Spinal cord (tissue), 10 donors: Measurements from ENCODE around the gene TRAM2. TPM values are rescaled to one million over a fixed set of nuclear protein-coding genes. Genes with fewer than 3 reads are reported as not detected.

ENCODE experiments used
- DNase-seq, 6 donors: peaks; one replicate each; pipeline versions ENCODE4 v3.0.0 to v3.0.0-alpha.2; 2013 to 2015; ENCODE audit warnings: low spot score in 6 of 6, low read depth in 4 of 6
- H3K27ac ChIP-seq: one replicate; pipeline ENCODE4 v1.5.1; 2013; ENCODE audit warnings: low read depth, low read length, control low read depth
- H3K27me3 ChIP-seq: one replicate; pipeline ENCODE4 v1.6.1; 2013; ENCODE audit warnings: low read length; ENCODE audit not compliant: control insufficient read depth, insufficient read depth
- H3K36me3 ChIP-seq: one replicate; pipeline ENCODE4 v1.6.1; 2013; ENCODE audit warnings: low read length; ENCODE audit not compliant: control insufficient read depth, insufficient read depth
- H3K4me1 ChIP-seq: one replicate; pipeline ENCODE4 v1.6.1; 2013; ENCODE audit warnings: low read length; ENCODE audit not compliant: control insufficient read depth, insufficient read depth
- H3K4me3 ChIP-seq: one replicate; pipeline ENCODE4 v1.5.1; 2013; ENCODE audit warnings: low read depth, low read length, control low read depth
- H3K9me3 ChIP-seq: one replicate; pipeline ENCODE4 v1.6.1; 2013; ENCODE audit warnings: low read length; ENCODE audit not compliant: control insufficient read depth, insufficient read depth
- WGBS: methylation state at CpG from one replicate; pipeline ENCODE4 v1.1.5; 2013; ENCODE audit warnings: missing lambda C conversion rate; ENCODE audit not compliant: insufficient coverage; 5-methylcytosine and 5-hydroxymethylcytosine counted together
- polyA plus RNA-seq, 2 donors: library from polyadenylated mRNA; unstranded; fragments of 120-200 nt; gene quantifications; one replicate each; pipeline ENCODE4 v1.2.1, GENCODE V29; 2013; ENCODE audit not compliant: insufficient read length in 2 of 2
- total RNA-seq, 2 donors: library from RNA; depleted of rRNA in 1 of 2; stranded (reverse); fragments of 120-200 nt in 1 of 2; fragments of >200 nt in 1 of 2; gene quantifications; one replicate each; pipeline versions ENCODE4 v1.2.3 to v1.2.4, GENCODE V29; 2013 to 2014
- donor health status: healthy.

TRAM2 gene
- total and polyA plus RNA-seq, 4 donors: 8.6 to 25.4 (median 10.1) TPM

DNA sequence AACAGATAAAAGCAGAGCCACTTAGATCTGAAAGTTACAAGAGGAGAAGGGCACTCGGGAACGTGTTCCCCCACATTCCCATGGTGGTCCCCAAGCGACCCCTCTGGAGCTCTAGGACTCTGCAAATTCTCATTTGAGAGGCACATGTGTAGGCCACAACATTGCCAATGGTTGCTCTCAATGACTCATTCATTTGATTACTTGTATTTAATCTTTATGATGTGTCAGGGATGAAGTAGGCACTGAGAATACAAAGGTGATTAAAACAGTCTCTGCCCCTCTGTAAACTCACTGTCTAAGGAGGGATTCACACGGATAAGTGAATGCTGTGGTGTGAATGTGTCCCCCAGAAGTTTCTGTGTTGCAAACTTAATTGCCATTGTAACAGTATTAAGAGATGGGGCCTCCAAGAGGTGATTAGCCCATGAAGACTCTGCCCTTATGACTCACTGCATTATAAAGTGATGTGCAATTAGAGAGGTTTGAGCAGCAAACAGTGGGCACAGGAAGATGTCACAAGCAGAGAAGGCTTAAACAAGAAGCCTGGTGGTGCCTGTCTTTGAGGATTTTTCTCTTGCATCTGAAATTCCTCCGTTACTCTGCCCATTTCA, 34.0 kb upstream of the TRAM2 start:
- WGBS: 82% methylated on average over 2 of the region's 5 CpGs
- H3K27me3 ChIP-seq: no peaks in the 10 kb centered on the region
- no peak for DNase-seq
- no peaks in the 10 kb centered on the region for H3K4me1 ChIP-seq
- no peak overlapping the region for H3K27ac ChIP-seq
- no peaks in the 10 kb centered on the region for H3K36me3 ChIP-seq
- H3K9me3 ChIP-seq: no peaks in the 10 kb centered on the region
- H3K4me3 ChIP-seq: no peak overlapping the region

DNA sequence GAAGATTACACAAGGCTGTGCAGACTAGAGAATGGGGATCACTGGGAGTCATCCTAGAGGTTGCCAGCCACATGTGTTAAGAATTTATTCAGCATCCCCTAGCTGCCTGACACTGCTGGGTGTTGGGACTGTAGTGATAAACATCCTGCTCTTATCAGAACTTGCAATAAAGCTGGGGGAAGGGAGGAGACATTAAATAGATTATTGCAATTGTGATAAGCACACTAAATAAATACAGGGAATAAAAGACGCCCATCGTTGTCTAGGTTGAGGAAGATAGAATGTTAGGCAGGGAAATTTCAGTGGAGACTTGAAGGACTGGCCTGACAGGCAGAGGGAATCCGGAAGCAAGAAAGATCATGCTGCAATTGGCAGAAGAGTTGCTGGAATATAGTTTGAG, 33.2 kb upstream of the TRAM2 start:
- H3K36me3 ChIP-seq: no peaks in the 10 kb centered on the region
- H3K4me1 ChIP-seq: no peaks in the 10 kb centered on the region
- H3K4me3 ChIP-seq: no peak overlapping the region
- H3K9me3 ChIP-seq: no peaks in the 10 kb centered on the region
- no peaks in the 10 kb centered on the region for H3K27me3 ChIP-seq
- 90% methylated on average over 3 of the region's 3 CpGs for WGBS
- H3K27ac ChIP-seq: no peak overlapping the region
- no peak for DNase-seq

DNA sequence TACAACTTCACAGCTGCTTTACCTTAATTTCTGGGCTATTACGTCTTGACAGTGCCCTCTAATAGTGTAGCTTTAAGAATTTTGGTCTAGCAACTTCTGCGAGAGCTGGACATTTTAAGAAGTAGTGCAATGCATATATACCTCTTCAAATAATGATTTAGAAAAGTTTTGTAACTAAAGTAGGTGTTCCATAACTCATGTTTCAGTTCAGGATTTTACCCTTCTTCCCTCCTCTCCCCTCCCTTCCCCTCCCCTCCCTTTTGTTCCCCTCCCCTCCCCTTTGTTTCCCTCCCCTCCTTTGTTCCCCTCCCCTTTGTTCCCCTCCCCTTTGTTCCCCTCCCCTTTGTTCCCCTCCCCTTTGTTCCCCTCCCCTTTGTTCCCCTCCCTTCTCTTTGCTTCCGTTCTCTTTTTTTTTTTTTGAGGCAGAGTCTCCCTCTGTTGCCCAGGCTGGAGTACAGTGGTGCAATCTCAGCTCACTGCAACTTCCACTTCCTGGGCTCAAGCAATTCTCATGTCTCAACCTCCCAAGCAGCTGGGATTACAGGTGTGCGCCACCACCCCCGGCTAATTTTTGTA, 28.8 kb upstream of the TRAM2 start:
- Histone ChIP-seq H3K36me3 (no peaks in the 10 kb centered on the region), H3K27ac (no peak overlapping the region), H3K4me1 (no peaks in the 10 kb centered on the region), H3K9me3 (no peaks in the 10 kb centered on the region), H3K4me3 (no peak overlapping the region), H3K27me3 (no peaks in the 10 kb centered on the region)
- DNase-seq: no peak
- 90% methylated on average over 3 of the region's 5 CpGs for WGBS

DNA sequence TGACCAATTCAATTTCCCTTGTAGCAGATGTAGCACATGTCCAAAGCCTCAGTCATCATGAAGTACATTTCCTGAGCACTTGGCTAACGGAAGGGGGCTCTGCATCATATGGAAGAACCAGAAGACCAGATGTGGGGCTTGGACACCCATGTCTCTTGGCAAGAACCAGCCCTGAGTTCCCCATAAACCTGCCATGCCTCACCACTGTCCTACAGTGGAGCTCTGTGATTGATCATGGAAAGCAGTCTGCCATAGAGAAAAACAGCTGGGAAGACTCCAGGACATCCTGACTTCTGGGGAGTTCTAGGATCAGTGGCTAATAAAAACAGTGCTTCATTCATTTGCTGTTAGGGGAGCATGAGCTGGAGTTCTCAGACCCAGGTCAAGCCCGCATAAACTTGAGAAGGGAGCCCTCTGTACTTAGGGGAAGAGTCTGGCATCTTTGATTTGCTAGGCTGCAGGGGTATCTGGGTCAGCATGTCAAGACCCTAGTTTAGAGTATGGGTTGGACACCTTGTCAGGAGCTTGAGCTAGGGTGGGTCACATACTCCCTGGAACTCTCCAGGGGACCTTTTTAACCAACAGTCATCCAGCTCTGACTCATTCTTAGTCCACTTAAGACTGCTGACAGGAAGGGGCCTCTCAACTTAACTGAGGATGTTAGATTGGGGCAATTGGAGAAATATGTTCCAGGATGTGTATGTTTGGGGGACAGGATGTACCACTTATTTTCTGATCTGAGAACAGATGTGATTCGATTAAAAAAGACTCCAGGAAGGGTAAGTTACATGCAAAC, 26.3 kb upstream of the TRAM2 start:
- WGBS: 89% methylated on average over 2 of the region's 3 CpGs
- H3K4me1 ChIP-seq: peaks cover 2% of the 10 kb centered on the region

DNA sequence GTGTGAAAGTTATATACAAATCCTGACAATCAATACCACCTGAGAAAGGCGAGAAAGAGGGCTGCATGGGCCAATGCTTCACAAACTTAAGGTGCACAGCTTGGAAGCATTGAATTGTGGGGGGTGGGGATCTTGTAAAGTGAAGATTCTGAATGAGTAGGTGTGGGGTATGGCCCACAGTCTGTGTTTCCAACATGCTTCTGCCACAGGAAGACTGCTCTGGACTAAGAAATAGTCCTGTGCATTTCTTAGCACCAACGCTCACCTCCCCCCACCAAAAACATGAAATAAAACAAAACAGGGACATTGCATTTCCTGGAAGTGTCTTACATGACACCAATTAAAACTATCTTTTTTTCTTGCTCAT, 21.9 kb upstream of the TRAM2 start:
- 100% methylated on average over 1 of the region's 2 CpGs for WGBS
- Histone ChIP-seq H3K27ac (no peak overlapping the region), H3K36me3 (no peaks in the 10 kb centered on the region), H3K4me3 (no peak overlapping the region), H3K9me3 (no peaks in the 10 kb centered on the region), H3K4me1 (peaks cover 16% of the 10 kb centered on the region), H3K27me3 (peaks cover 2% of the 10 kb centered on the region)
- no peak for DNase-seq

More for the DNA sequence above, 26.3 kb upstream of the TRAM2 start:
- H3K9me3 ChIP-seq: no peaks in the 10 kb centered on the region
- H3K27ac ChIP-seq: no peak overlapping the region
- no peak overlapping the region for H3K4me3 ChIP-seq
- H3K27me3 ChIP-seq: no peaks in the 10 kb centered on the region
- H3K36me3 ChIP-seq: no peaks in the 10 kb centered on the region
- DNase-seq: no peak

DNA sequence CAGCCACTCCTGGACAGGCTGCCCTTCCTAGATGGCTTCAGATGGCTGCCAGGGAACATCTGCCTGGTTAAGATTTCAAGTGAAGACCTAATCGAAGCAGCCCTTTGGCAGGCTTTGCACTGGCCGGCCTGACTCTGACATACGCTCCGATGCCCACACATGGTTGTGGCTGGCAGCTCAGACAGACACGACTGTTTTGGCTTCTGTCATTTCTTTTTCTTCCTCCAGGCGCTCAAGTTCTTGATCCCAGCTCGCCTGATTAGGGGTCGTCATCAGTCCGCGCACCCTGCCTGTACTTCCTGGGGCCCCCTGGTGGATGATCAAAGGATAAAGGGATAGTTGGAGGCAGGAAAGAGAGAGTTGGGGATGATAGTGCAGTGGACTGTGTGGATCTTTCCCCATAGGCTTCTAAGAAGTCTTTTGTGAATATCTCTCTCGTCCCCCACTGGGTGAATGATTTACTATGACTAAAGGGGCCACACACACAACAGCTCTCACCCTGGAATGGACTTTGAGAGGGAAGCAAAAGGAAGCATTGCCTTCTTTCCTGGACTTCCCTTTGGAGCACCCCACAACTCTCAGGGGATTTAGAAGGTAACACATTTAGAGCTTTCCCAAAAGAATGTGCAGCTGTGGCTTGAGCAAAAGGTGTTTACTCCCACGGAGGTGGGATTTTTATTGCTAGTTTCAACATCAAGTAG, 21.4 kb upstream of the TRAM2 start:
- Histone ChIP-seq H3K36me3 (no peaks in the 10 kb centered on the region), H3K4me3 (peak overlapping the region; percentile 21), H3K9me3 (no peaks in the 10 kb centered on the region), H3K4me1 (peaks cover 16% of the 10 kb centered on the region), H3K27ac (peak overlapping the region; percentile 52), H3K27me3 (peaks cover 2% of the 10 kb centered on the region)
- peak in 3 of 6 donors; percentile 45 to 89 (median 82) for DNase-seq
- 11% methylated on average over 6 of the region's 12 CpGs for WGBS

DNA sequence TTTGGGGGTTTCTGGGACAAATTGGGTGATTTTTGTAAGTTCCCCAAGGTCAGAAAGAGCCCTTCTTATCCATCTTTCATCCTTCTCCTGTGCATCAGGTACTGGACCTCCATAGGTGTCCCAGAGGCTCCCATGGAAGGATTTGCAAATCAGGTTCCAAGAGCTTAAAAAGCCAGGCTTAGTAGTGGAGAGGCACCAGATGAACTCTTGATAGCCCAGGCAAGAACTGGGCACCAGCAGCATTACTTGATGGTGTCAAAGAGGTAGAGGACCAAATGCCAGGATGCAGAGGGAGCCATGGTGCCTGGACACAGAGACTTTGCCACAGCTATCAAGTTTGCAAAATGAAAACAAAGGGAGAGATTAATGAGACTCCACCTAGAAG, 20.9 kb upstream of the TRAM2 start:
- Histone ChIP-seq H3K27ac (peak overlapping the region; percentile 52), H3K27me3 (peaks cover 2% of the 10 kb centered on the region), H3K4me3 (peak overlapping the region; percentile 21), H3K36me3 (no peaks in the 10 kb centered on the region), H3K4me1 (peaks cover 16% of the 10 kb centered on the region), H3K9me3 (no peaks in the 10 kb centered on the region)
- DNase-seq: no peak

DNA sequence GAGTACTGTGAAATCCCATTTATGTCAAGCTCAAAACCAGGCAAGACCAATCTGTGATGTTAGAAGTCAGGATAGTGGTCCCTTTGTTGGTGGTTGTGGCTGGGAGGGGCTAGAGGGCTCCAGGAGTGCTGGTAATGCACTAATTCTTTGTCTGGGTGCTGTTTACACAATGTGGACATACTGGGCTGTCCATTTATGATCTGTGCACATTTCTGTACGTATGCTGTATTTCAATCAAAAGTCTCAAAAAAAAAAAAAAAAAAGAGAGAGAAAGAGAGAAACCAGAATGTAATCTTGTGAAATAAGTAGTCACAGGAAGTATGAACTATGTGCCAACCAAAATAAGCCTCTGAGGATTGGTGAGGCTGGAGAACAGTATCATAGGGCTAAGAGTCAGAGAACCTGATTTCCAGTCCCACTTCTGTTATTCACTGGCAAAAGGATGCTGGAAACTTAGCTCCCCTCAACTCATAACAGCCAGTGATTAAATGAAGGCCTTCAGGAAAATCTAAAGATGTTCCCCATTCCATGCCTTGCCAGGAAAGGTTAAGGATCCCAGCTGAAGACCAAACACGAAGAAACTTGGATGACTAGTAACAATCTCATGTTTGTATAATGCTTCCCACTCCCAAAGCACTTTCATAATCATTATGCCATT, 19.6 kb upstream of the TRAM2 start:
- Histone ChIP-seq H3K9me3 (no peaks in the 10 kb centered on the region), H3K27ac (peak overlapping the region; percentile 62), H3K4me3 (no peak overlapping the region), H3K27me3 (peaks cover 2% of the 10 kb centered on the region), H3K4me1 (peaks cover 16% of the 10 kb centered on the region), H3K36me3 (no peaks in the 10 kb centered on the region)
- WGBS: 80% methylated on average over 1 of the region's 2 CpGs
- peak in 2 of 6 donors; percentile 67 to 68 for DNase-seq

DNA sequence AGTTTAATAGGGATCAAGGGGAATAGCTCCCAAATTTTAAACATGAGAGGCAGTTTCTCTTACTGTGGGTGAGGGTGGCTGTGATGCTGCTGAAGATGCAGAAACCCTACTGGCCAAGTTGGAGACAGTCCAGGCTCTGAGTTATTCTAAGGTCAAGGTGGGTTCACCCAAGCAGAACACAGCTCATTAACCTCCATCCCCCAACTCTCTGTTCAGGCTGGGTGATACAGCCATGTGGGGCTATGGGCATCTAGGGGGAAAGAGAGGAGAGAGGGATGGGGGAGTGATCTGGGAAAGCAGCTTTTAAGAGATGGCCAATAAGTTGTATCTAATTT, 18.9 kb upstream of the TRAM2 start:
- Histone ChIP-seq H3K9me3 (no peaks in the 10 kb centered on the region), H3K36me3 (no peaks in the 10 kb centered on the region), H3K27ac (peak overlapping the region; percentile 62), H3K4me1 (peaks cover 16% of the 10 kb centered on the region), H3K4me3 (no peak overlapping the region), H3K27me3 (peaks cover 2% of the 10 kb centered on the region)
- no peak for DNase-seq
